GM12891 (cell line): Measurements from ENCODE around the gene MGST3.
"Not testable (repeated sequence)": the region's sequence is repeated elsewhere in the genome, so short reads cannot be mapped to it uniquely, and the experiment has no call there.

Experiments
- POLR2A ChIP-seq: IDR thresholded peaks from 2 replicates; pipeline ENCODE4 v1.6.1; 2011; ENCODE audit warnings: low read depth, low read length, control low read depth
- POLR2AphosphoS5 ChIP-seq: IDR thresholded peaks from 2 replicates; pipeline ENCODE4 v1.6.1; 2011; ENCODE audit warnings: low read depth, low read length, control low read depth

GRCh38 chr1:165701922-165702321 is 70.9 kb downstream of the MGST3 start:
- not testable (repeated sequence) for TF ChIP-seq POLR2AphosphoS5, POLR2A
